GM19397 (cell line): ENCODE results near the gene TBC1D3D.
"Not testable (repeated sequence)": the region's sequence is repeated elsewhere in the genome, so short reads cannot be mapped to it uniquely, and the experiment has no call there.

ENCODE experiments used
- ATAC-seq: cut with Tn5 transposase; IDR thresholded peaks from one replicate; pipeline ENCODE4 v1.9.1; 2021; ENCODE audit warnings: mild to moderate bottlenecking, moderate library complexity; ENCODE audit not compliant: unreplicated experiment

TBC1D3D gene

GRCh38 chr17:38003676-38004075 lies at the start of gene TBC1D3D:
TSS of gene TBC1D3D (plus strand) at chr17:38003976. CDS start at chr17:38005561, 1,585 bp downstream.
- ATAC-seq: not testable (repeated sequence)

DNA sequence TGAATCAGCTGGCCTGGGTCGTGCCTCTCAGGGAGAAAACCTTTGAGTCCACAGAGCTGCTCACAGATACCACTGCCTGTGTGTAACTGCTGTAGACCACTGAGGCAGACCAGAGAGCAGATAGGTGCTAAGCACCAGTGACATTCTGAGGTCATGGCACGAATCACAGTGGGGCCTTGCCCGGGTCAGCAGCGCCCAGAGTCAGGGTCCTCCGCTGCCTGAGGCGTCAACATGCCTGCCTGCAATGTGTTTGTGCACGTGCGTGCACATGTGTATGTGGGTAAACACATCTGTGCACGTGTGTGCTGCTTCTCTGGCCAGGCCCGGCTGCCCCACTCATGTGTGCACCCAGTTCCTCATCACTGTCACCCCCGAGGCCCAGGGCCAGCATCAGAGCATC lies 14.8 kb upstream of the TBC1D3D start, which contains the start of gene TBC1D3L:
Gene TBC1D3L, minus strand, starts transcription at position 101 of the 400 bp plus-strand sequence. CDS start 1,540 bp downstream, outside the sequence.
- ATAC-seq: not testable (repeated sequence)
